A549 (cell line): Measurements from ENCODE around the gene OR6Q1. TPM values are rescaled to one million over a fixed set of nuclear protein-coding genes. Genes with fewer than 3 reads are reported as not detected.

Experiments used
- ATAC-seq, 2 experiments: fragments of 200-7000 bp in 1 of 2; fragments of >200 bp in 1 of 2; cut with Nextera tagmentation in 1 of 2; cut with Tn5 transposase in 1 of 2; 3 replicates each; pipeline versions ENCODE4 v1.8.0 to v1.9.1; 2018 to 2020; ENCODE audit warnings: mild to moderate bottlenecking in 1 of 2, moderate library complexity in 1 of 2
- CTCF ChIA-PET: fragments of 300-600 bp; sonication (Branson Sonifier 250); formaldehyde crosslinking; extraction: SDS; loops from one replicate; lab custom pipeline; 2021; ENCODE audit warnings: antibody characterized with exemption, inconsistent platforms; lab: Yijun Ruan, JAX
- POLR2A ChIA-PET: fragments of 350-600 bp; formaldehyde crosslinking; extraction: SDS; loops from one replicate; lab custom pipeline; 2021; ENCODE audit warnings: antibody characterized with exemption, inconsistent platforms; lab: Yijun Ruan, JAX
- DNase-seq, 2 experiments: peaks; one replicate each; pipeline versions ENCODE4 v3.0.0 to v3.0.0-alpha.2; 2011 to 2016; ENCODE audit warnings: low read depth in 1 of 2, low spot score in 1 of 2
- FAIRE-seq: peaks from 2 replicates; lab custom pipeline; 2011; peaks lifted over from hg19 to GRCh38; lab: Jason Lieb, UNC
- H3K27ac ChIP-seq, 2 experiments: fragments of >200 bp; sonication (Bioruptor Twin); formaldehyde crosslinking; 3 replicates each; pipeline ENCODE4 v1.5.1; 2016 to 2017
- H3K4me1 ChIP-seq: fragments of >200 bp; sonication (Bioruptor Twin); formaldehyde crosslinking; 3 replicates; pipeline ENCODE4 v1.6.1; 2016
- H3K4me2 ChIP-seq: fragments of >200 bp; sonication (Bioruptor Twin); formaldehyde crosslinking; 3 replicates; pipeline ENCODE4 v1.6.1; 2016
- H3K4me3 ChIP-seq: fragments of >200 bp; sonication (Bioruptor Twin); formaldehyde crosslinking; 3 replicates; pipeline ENCODE4 v1.5.1; 2016
- H3K9me3 ChIP-seq: fragments of >200 bp; sonication (Bioruptor Twin); formaldehyde crosslinking; 3 replicates; pipeline ENCODE4 v1.6.1; 2016
- CBX8 ChIP-seq: fragments of 200-600 bp; sonication (generic); IDR thresholded peaks from 2 replicates; pipeline ENCODE4 v1.6.1; 2016
- CEBPB ChIP-seq, 2 experiments: fragments of >200 bp in 1 of 2; sonication (Bioruptor Twin) in 1 of 2; formaldehyde crosslinking in 1 of 2; IDR thresholded peaks; 2 replicates each; pipeline ENCODE4 v1.6.1; 2012 to 2016
- E2F6 ChIP-seq: IDR thresholded peaks from 2 replicates; pipeline ENCODE4 v1.6.1; 2012; ENCODE audit warnings: low read depth, borderline replicate concordance
- ELK1 ChIP-seq: fragments of 150-350 bp; IDR thresholded peaks from 2 replicates; pipeline ENCODE4 v1.6.1; 2014; ENCODE audit warnings: low read depth, mild to moderate bottlenecking, low read length
- FOXS1 ChIP-seq: fragments of 250-450 bp; sonication (Bioruptor Pico); IDR thresholded peaks from 2 replicates; pipeline ENCODE4 v1.5.0; 2020; ENCODE audit warnings: mild to moderate bottlenecking, moderate library complexity
- GATA3 ChIP-seq: IDR thresholded peaks from 2 replicates; pipeline ENCODE4 v1.6.1; 2012; ENCODE audit warnings: borderline replicate concordance
- HEYL ChIP-seq: fragments of 250-450 bp; sonication (Bioruptor Pico); IDR thresholded peaks from 2 replicates; pipeline ENCODE4 v1.8.0; 2021; ENCODE audit warnings: mild to moderate bottlenecking, moderate library complexity
- HMGXB4 ChIP-seq: fragments of 250-450 bp; sonication (Bioruptor Pico); IDR thresholded peaks from 2 replicates; pipeline ENCODE4 v1.5.0; 2021; ENCODE audit warnings: mild to moderate bottlenecking, moderate library complexity, borderline replicate concordance
- HOXB5 ChIP-seq: fragments of 250-450 bp; sonication (Bioruptor Pico); IDR thresholded peaks from 2 replicates; pipeline ENCODE4 v1.5.0; 2020; ENCODE audit warnings: mild to moderate bottlenecking, moderate library complexity
- MAZ ChIP-seq: fragments of 150-350 bp; IDR thresholded peaks from 2 replicates; pipeline ENCODE4 v1.6.1; 2014; ENCODE audit warnings: antibody characterized with exemption, low read depth, low read length, borderline replicate concordance
- MYC ChIP-seq: IDR thresholded peaks from 2 replicates; pipeline ENCODE4 v1.6.1; 2012; ENCODE audit warnings: mild to moderate bottlenecking, inconsistent platforms, low read length, improper control_type of control experiment, borderline replicate concordance
- NFE2L2 ChIP-seq: fragments of 150-350 bp; conservative IDR thresholded peaks from 2 replicates; pipeline ENCODE4 v1.6.1; 2014; ENCODE audit warnings: low read length
- NPAS2 ChIP-seq: fragments of 250-450 bp; sonication (Bioruptor Pico); IDR thresholded peaks from 2 replicates; pipeline ENCODE4 v1.8.0; 2022; ENCODE audit warnings: mild to moderate bottlenecking, moderate library complexity, borderline replicate concordance
- PHF8 ChIP-seq: fragments of 200-600 bp; sonication (generic); IDR thresholded peaks from 2 replicates; pipeline ENCODE4 v1.6.1; 2016; ENCODE audit warnings: low read depth, mild to moderate bottlenecking, antibody characterized with exemption, moderate library complexity, borderline replicate concordance
- RAD21 ChIP-seq, 2 experiments: fragments of >200 bp in 1 of 2; sonication (Bioruptor Twin) in 1 of 2; formaldehyde crosslinking in 1 of 2; IDR thresholded peaks in 1 of 2; conservative IDR thresholded peaks in 1 of 2; 2 replicates in 1 of 2; 3 replicates in 1 of 2; pipeline ENCODE4 v1.6.1; 2012 to 2018; ENCODE audit warnings: inconsistent platforms in 1 of 2
- RARB ChIP-seq: fragments of 250-450 bp; sonication (Bioruptor Pico); IDR thresholded peaks from 2 replicates; pipeline ENCODE4 v1.8.0; 2021; ENCODE audit warnings: mild to moderate bottlenecking, moderate library complexity
- RCOR1 ChIP-seq: fragments of 150-350 bp; IDR thresholded peaks from 2 replicates; pipeline ENCODE4 v1.6.1; 2014; ENCODE audit warnings: antibody characterized with exemption, low read length, low read depth
- RNF2 ChIP-seq: fragments of 200-600 bp; sonication (generic); IDR thresholded peaks from 2 replicates; pipeline ENCODE4 v1.6.1; 2016; ENCODE audit warnings: low read depth, mild to moderate bottlenecking, antibody characterized with exemption, moderate library complexity, borderline replicate concordance
- SREBF2 ChIP-seq: fragments of 450-650 bp; IDR thresholded peaks from 2 replicates; pipeline ENCODE4 v1.6.1; 2014; ENCODE audit warnings: mild to moderate bottlenecking, moderate library complexity
- TFCP2L1 ChIP-seq: fragments of 250-450 bp; sonication (Bioruptor Pico); IDR thresholded peaks from 2 replicates; pipeline ENCODE4 v1.5.0; 2021; ENCODE audit warnings: mild to moderate bottlenecking
- USF2 ChIP-seq: fragments of 450-650 bp; IDR thresholded peaks from 2 replicates; pipeline ENCODE4 v1.6.1; 2014; ENCODE audit warnings: antibody characterized with exemption
- ZC3H11A ChIP-seq: fragments of 450-650 bp; IDR thresholded peaks from 2 replicates; pipeline ENCODE4 v1.6.1; 2014; ENCODE audit warnings: antibody characterized with exemption, mild to moderate bottlenecking
- ZNF302 ChIP-seq: fragments of 250-450 bp; sonication (Bioruptor Pico); IDR thresholded peaks from 2 replicates; pipeline ENCODE4 v1.9.0; 2021; ENCODE audit warnings: inconsistent platforms, mild to moderate bottlenecking, moderate library complexity
- WGBS: methylation state at CpG from one replicate; pipeline ENCODE4 v1.1.6; 2017; ENCODE audit errors: missing lambda C conversion rate; 5-methylcytosine and 5-hydroxymethylcytosine counted together
- polyA plus RNA-seq, 4 experiments: library from polyadenylated mRNA; depleted of rRNA in 3 of 4; stranded (reverse); fragments of >200 nt; fragmentation: RNase III in 1 of 4; extraction: RNeasy Plus Mini Kit Qiagen cat#74134 plus additional on column Dnase treatment in 1 of 4; gene quantifications; 2 replicates in 3 of 4; 3 replicates in 1 of 4; pipeline ENCODE4 v1.2.3, GENCODE V29; 2011 to 2017

Gene OR6Q1
- polyA plus RNA-seq, 2 of the 4 experiments (the other 2 are of a cell fraction) = not detected

- 50% methylated on average over 6 of the region's 6 CpGs for WGBS
- TF ChIP-seq E2F6 (no peak), USF2 (no peak), PHF8 (no peak), HMGXB4 (no peak), NPAS2 (CRISPR knock-in tag) (no peak), HOXB5 (CRISPR knock-in tag) (no peak), MYC (no peak), RNF2 (no peak), TFCP2L1 (CRISPR knock-in tag) (no peak), ELK1 (no peak), CEBPB (IDR thresholded peaks at IDR 0.05) (no peak)
- POLR2A ChIA-PET = no interaction called here
These were observed 26.1 kb upstream of the OR6Q1 start for GRCh38 chr11:58004664-58005063.

GRCh38 chr11:58006940-58007339 lies 23.8 kb upstream of the OR6Q1 start:
- FAIRE-seq (no peak), DNase-seq (no peak), ATAC-seq (0 out of 6 replicates have a peak, but pooled peaks of 1 of the 2 experiments have one; percentile 43)
- H3K4me3 ChIP-seq = no peak overlapping the region
- no peaks in the 10 kb centered on the region for H3K4me1 ChIP-seq
- H3K27ac ChIP-seq = no peak overlapping the region
- POLR2A ChIA-PET = no interaction called here
- H3K9me3 ChIP-seq = no peaks in the 10 kb centered on the region
- CTCF ChIA-PET = no interaction called here
- H3K4me2 ChIP-seq = no peak overlapping the region
- TF ChIP-seq SREBF2 (no peak), RNF2 (no peak), MAZ (no peak), RCOR1 (no peak), HEYL (CRISPR knock-in tag) (no peak), ZNF302 (CRISPR knock-in tag) (no peak), ZC3H11A (no peak), RAD21 (conservative IDR thresholded peaks at IDR 0.05 in 1 of 2, IDR thresholded peaks at IDR 0.05 in 1 of 2) (no peak), FOXS1 (CRISPR knock-in tag) (no peak), RARB (CRISPR knock-in tag) (no peak), NFE2L2 (no peak), PHF8 (no peak), GATA3 (no peak), CBX8 (no peak)
- 11% methylated on average over 2 of the region's 2 CpGs for WGBS

More at GRCh38 chr11:58004664-58005063, 26.1 kb upstream of the OR6Q1 start:
- Histone ChIP-seq H3K4me1 (no peaks in the 10 kb centered on the region), H3K27ac (no peak overlapping the region), H3K9me3 (no peaks in the 10 kb centered on the region), H3K4me3 (no peak overlapping the region), H3K4me2 (no peak overlapping the region)
- no peak for ATAC-seq
- no peak for DNase-seq
- FAIRE-seq = no peak
- CTCF ChIA-PET = no interaction called here
